NT2/D1 (cell line): ENCODE results near the gene TMBIM1.

Experiments used
- SUZ12 ChIP-seq: IDR thresholded peaks from 2 replicates; pipeline ENCODE4 v1.6.1; 2011; ENCODE audit not compliant: insufficient read length, insufficient read depth; ENCODE audit errors: extremely low read depth
- YY1 ChIP-seq: IDR thresholded peaks from 2 replicates; pipeline ENCODE4 v1.6.1; 2011; ENCODE audit not compliant: insufficient read length, insufficient read depth

DNA sequence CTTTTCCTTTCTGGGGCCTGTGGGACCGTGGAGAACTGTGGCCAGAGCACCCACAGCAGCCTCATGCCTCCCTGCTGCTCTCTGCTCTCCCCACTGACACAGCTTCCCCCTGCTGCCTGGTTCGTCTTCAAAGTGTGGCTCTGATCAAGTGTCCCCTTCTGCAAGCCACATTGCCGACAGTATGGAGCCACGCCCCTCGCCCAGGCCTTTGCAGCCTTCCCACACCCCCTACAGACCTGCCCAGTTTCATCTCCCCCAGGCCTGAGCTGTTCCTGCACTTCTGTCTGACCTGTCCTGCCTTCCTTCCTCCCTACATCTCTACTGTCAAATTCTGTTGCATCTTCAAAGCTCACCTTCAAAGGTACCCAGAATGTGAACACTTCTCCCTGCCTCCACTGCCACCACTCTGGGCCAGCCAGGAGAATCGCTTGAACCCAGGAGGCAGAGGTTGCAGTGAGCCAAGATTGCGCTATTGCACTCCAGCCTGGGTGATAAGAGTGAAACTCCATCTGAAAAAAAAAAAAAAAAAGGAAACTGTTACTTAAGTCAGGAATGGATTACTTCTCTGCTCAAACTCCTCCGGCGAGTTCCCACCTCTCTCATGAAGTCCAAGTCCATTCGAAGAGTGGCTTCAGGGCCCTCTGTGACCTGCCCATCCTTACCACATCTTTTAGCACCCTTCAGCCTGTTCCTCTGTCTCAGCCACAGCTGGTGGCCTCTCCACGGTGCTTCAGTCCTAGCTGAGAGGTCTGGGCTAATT is 35.3 kb upstream of the TMBIM1 start:
- no peak for TF ChIP-seq SUZ12
- no peak for TF ChIP-seq YY1
